Measurements from ENCODE around the gene TTLL4. TPM values are rescaled to one million over a fixed set of nuclear protein-coding genes. Genes with fewer than 3 reads are reported as not detected.

The TTLL4 gene
- total and polyA plus RNA-seq, 3 donors from 2014 or later, result 86.0 to 141 (median 96.9) TPM

DNA sequence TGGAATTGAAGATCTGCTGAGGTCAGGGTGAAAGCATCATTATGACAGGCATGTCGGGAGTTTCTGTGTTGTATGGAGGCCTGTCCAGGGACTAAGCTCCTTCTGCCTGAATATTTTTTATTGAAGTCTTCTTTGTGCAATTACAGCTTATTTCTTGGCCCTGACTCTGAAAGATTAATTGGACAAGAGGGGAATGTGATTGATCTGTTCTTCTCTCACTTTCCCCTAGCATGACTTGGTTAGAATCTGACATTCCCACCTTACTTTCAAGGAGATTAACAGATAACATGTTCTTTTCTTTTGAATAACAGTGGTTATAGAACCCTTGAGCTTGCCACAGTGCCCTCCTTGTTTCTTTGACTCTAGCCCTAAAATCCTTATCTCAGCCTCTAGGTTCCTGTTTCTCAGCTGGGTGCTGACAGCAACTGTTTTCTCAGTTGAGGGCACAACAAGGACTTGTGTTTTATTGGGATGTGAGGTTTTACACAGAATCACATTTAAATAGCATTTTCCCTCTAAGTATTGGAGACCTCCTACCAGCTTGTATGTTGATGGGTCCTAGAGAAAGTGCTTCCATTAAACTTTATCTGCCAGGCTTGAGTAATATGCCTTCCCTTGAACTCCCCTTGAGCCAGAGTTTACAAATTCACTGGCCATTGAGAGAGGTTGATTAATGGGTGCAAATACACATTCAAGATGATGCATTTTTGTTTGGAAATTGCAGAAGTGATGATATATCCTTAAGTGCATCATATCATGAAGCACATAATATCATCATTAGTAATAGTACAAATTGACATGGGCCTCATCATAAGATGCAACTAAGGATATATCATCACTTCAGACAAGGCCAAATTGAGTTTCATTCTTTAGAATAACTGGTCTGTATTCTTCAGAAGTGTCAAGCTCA lies 12.5 kb downstream of the TTLL4 start:
- H3K36me3 ChIP-seq (ENCODE audit: low read depth, missing control alignments), result no peaks in the 10 kb centered on the region
- H3K9me3 ChIP-seq, result no peaks in the 10 kb centered on the region
- no peak overlapping the region for H3K4me3 ChIP-seq
- H3K27ac ChIP-seq, result no peak overlapping the region
- H3K27me3 ChIP-seq, result no peaks in the 10 kb centered on the region
- WGBS, 2 donors, result 57 to 72% methylated on average over 1 of the region's 1 CpG
- no peak for TF ChIP-seq POLR2A (IDR thresholded peaks at IDR 0.05)
- TF ChIP-seq, protein P1, sequence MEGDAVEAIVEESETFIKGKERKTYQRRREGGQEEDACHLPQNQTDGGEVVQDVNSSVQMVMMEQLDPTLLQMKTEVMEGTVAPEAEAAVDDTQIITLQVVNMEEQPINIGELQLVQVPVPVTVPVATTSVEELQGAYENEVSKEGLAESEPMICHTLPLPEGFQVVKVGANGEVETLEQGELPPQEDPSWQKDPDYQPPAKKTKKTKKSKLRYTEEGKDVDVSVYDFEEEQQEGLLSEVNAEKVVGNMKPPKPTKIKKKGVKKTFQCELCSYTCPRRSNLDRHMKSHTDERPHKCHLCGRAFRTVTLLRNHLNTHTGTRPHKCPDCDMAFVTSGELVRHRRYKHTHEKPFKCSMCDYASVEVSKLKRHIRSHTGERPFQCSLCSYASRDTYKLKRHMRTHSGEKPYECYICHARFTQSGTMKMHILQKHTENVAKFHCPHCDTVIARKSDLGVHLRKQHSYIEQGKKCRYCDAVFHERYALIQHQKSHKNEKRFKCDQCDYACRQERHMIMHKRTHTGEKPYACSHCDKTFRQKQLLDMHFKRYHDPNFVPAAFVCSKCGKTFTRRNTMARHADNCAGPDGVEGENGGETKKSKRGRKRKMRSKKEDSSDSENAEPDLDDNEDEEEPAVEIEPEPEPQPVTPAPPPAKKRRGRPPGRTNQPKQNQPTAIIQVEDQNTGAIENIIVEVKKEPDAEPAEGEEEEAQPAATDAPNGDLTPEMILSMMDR (IDR thresholded peaks at IDR 0.05), result no peak
- intact Hi-C loops (cut with DNase I; ENCODE audit: low total_unique reads), result no loop called here
- H3K4me1 ChIP-seq, result no peaks in the 10 kb centered on the region
- no peak for DNase-seq

DNA sequence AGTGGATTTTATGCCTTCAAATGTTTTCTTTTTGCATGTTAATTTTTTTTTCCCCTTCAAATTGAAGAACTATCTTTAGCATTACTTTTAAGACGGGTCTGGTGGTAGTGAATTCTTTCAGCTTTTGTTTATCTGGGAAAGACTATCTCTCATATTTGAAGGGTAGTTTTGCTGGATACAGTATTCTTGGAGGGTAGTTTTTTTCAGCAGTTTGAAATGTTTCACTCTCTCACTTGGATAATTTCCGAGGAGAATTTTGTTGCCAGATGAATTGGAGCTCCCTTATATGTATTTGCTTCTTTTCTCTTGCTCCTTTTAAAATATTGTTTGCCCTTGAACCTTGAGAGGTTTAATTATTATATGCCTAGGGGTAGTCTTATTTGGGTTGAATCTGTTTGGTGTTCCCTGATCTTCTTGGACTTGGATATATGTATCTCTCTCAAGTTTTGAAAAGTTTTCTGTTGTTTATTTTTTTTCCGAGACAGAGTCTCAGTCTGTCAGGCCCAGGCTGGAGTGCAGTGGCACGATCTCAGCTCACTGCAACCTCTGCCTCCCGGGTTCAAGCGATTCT lies 15.5 kb downstream of the TTLL4 start:
- H3K36me3 ChIP-seq (ENCODE audit: low read depth, missing control alignments), result no peaks in the 10 kb centered on the region
- no peak for TF ChIP-seq POLR2A (IDR thresholded peaks at IDR 0.05)
- TF ChIP-seq, protein P1 (IDR thresholded peaks at IDR 0.05), result no peak
- DNase-seq, result no peak
- no peak overlapping the region for H3K4me3 ChIP-seq
- H3K27ac ChIP-seq, result no peak overlapping the region
- H3K9me3 ChIP-seq, result no peaks in the 10 kb centered on the region
- WGBS, 2 donors, result 95 to 97% methylated on average over 6 of the region's 6 CpGs
- intact Hi-C loops (cut with DNase I; ENCODE audit: low total_unique reads), result no loop called here
- no peaks in the 10 kb centered on the region for H3K27me3 ChIP-seq
- peaks cover under 1% of the 10 kb centered on the region for H3K4me1 ChIP-seq

DNA sequence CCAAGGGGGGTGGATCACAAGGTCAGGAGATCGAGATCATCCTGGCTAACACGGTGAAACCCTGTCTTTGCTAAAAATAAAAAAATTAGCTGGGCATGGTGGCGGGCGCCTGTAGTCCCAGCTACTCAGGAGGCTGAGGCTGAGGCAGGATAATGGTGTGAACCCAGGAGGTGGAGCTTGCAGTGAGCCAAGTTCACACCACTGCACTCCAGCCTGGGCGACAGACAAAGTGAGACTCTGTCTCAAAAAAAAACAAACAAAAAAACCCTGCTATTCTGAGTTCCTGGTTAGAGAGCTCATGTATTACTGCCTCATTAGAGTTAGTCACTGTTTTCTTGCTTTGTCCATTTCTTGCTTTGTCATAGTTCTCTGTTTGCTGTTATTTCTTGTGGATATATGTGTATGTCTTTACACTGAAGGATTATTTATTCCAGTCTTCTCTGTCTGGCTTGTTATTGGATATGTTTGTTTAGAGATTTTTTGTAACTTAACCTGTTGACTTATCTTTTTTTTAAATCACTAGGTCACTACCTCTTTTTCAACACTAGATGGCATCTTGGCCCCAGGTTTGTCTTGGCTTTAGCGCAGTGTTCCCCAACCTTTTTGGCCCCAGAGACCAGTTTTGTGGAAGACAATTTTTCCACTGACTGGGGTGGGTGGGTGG lies 17.0 kb downstream of the TTLL4 start:
- TF ChIP-seq POLR2A (IDR thresholded peaks at IDR 0.05), result no peak
- TF ChIP-seq, protein P1 (IDR thresholded peaks at IDR 0.05), result peak in 2 of 3 experiments; percentile 20 to 43
- Histone ChIP-seq H3K27me3 (no peaks in the 10 kb centered on the region), H3K9me3 (no peaks in the 10 kb centered on the region), H3K4me1 (peaks cover 9% of the 10 kb centered on the region), H3K4me3 (no peak overlapping the region), H3K36me3 (ENCODE audit: low read depth, missing control alignments) (no peaks in the 10 kb centered on the region), H3K27ac (no peak overlapping the region)
- intact Hi-C loops (cut with DNase I; ENCODE audit: low total_unique reads), result no loop called here
- DNase-seq, result no peak
- 91 to 93% methylated on average over 6 of the region's 6 CpGs for WGBS, 2 donors

DNA sequence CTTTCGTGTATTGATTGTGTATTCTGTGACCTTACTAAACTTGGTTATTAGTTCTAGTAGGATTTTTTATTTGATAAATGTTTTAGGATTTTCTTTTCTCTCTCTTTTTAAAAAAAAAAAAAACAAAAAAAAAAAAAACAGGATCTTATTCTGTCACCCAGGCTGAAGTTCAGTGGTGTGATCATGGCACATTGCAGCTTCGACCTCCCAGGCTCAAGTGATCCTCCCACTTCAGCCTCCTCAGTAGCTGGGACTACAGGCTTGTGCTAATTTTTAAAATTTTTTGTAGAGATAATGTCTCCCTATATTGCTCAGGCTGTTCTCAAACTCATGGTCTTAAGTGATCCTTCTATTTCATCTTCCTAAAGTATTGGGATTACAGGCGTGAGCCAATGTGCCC lies 19.0 kb downstream of the TTLL4 start:
- Histone ChIP-seq H3K9me3 (no peaks in the 10 kb centered on the region), H3K27ac (no peak overlapping the region), H3K27me3 (no peaks in the 10 kb centered on the region), H3K4me3 (no peak overlapping the region), H3K4me1 (peaks cover 9% of the 10 kb centered on the region), H3K36me3 (ENCODE audit: low read depth, missing control alignments) (no peaks in the 10 kb centered on the region)
- intact Hi-C loops (cut with DNase I; ENCODE audit: low total_unique reads), result no loop called here
- WGBS, 2 donors, result 95% methylated on average over 3 of the region's 3 CpGs
- DNase-seq, result no peak
- no peak for TF ChIP-seq POLR2A (IDR thresholded peaks at IDR 0.05)
- TF ChIP-seq, protein P1 (IDR thresholded peaks at IDR 0.05), result no peak

Measured in testis (tissue), 3 donors.